ENCODE results near the gene CAPS. TPM values are rescaled to one million over a fixed set of nuclear protein-coding genes. Genes with fewer than 3 reads are reported as not detected.

The CAPS gene
- polyA plus RNA-seq, 1 donor (not counting 4 experiments of a cell fraction or from before 2014, with no cell fraction given), result 2.7 TPM

GRCh38 chr19:5936292-5936592, 22.2 kb downstream of the CAPS start:
- H3K27me3 ChIP-seq (ENCODE audit: control insufficient read depth, extremely low read depth, insufficient read depth, low read length), result no peaks in the 10 kb centered on the region
- no peaks in the 10 kb centered on the region for H3K9me3 ChIP-seq (ENCODE audit: control insufficient read depth, low read depth, low read length)
- no peak overlapping the region for H3K9ac ChIP-seq (ENCODE audit: control insufficient read depth, extremely low read depth, insufficient read depth, low read length)
- TF ChIP-seq, protein P1, sequence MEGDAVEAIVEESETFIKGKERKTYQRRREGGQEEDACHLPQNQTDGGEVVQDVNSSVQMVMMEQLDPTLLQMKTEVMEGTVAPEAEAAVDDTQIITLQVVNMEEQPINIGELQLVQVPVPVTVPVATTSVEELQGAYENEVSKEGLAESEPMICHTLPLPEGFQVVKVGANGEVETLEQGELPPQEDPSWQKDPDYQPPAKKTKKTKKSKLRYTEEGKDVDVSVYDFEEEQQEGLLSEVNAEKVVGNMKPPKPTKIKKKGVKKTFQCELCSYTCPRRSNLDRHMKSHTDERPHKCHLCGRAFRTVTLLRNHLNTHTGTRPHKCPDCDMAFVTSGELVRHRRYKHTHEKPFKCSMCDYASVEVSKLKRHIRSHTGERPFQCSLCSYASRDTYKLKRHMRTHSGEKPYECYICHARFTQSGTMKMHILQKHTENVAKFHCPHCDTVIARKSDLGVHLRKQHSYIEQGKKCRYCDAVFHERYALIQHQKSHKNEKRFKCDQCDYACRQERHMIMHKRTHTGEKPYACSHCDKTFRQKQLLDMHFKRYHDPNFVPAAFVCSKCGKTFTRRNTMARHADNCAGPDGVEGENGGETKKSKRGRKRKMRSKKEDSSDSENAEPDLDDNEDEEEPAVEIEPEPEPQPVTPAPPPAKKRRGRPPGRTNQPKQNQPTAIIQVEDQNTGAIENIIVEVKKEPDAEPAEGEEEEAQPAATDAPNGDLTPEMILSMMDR (optimal IDR thresholded peaks at IDR 0.05 in 1 of 3, IDR thresholded peaks at IDR 0.05 in 1 of 3, conservative IDR thresholded peaks at IDR 0.05 in 1 of 3; ENCODE audit: extremely low read depth in 1 of 3, insufficient read depth in 2 of 3, low read length in 3 of 3), result no peak
- no peak for TF ChIP-seq EZH2 (IDR thresholded peaks at IDR 0.05; ENCODE audit: low read length)
- dilution Hi-C loops (cut with MboI; ENCODE audit: extremely low pct_ligation_motif_present, low sequenced_read_pairs), result no loop called here
- H3K27ac ChIP-seq (ENCODE audit: control insufficient read depth, insufficient read depth, low read length), result no peak overlapping the region
- H4K20me1 ChIP-seq (ENCODE audit: control insufficient read depth, extremely low read depth, insufficient read depth, low read length), result no peaks in the 10 kb centered on the region
- H3K79me2 ChIP-seq (ENCODE audit: control insufficient read depth, insufficient read depth, low read length), result peaks cover 2% of the 10 kb centered on the region
- no peak overlapping the region for H2AFZ ChIP-seq (ENCODE audit: control insufficient read depth, low read length)
- no peak overlapping the region for H3K4me2 ChIP-seq (ENCODE audit: control insufficient read depth, extremely low read depth, insufficient read depth, low read depth, low read length)
- H3K4me3 ChIP-seq (ENCODE audit: control insufficient read depth in 2 of 3, extremely low read depth in 1 of 3, insufficient read depth in 2 of 3, low read depth in 1 of 3, low read length in 3 of 3), result no peak overlapping the region
- no peaks in the 10 kb centered on the region for H3K9me1 ChIP-seq (ENCODE audit: control insufficient read depth, extremely low read depth, insufficient read depth, low read length)
- H3K4me1 ChIP-seq (ENCODE audit: control insufficient read depth, extremely low read depth, insufficient read depth, low read length), result no peaks in the 10 kb centered on the region
- no peak for DNase-seq (ENCODE audit: low read depth, low spot score)
- peaks cover 32 to 59% of the 10 kb centered on the region in 2 experiments for H3K36me3 ChIP-seq (ENCODE audit: control insufficient read depth in 2 of 2, extremely low read depth in 1 of 2, insufficient read depth in 2 of 2, low read length in 2 of 2)
- FAIRE-seq, result no peak

DNA sequence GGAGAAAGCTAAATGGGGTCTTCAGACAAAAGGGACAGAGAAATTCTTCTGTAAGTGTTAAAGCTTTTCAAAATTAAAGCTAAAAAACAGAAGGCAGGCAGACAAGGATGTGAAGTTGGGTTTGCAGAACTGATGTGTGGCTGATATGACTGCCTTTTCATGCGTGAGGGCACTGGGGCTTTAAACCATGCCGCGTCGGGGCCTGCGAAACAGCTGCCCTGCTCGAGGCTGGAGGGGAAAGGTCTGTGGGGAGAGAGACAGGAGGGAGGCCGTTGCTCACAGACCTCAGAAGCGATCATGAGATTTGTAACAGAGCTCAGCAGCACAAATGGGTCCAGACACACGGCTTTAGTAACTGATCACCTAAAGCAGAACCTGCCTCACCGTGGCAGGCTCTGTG, 23.5 kb downstream of the CAPS start:
- Histone ChIP-seq H3K9ac (ENCODE audit: control insufficient read depth, extremely low read depth, insufficient read depth, low read length) (no peak overlapping the region), H3K4me3 (ENCODE audit: control insufficient read depth in 2 of 3, extremely low read depth in 1 of 3, insufficient read depth in 2 of 3, low read depth in 1 of 3, low read length in 3 of 3) (no peak overlapping the region), H3K27ac (ENCODE audit: control insufficient read depth, insufficient read depth, low read length) (no peak overlapping the region), H3K36me3 (ENCODE audit: control insufficient read depth in 2 of 2, extremely low read depth in 1 of 2, insufficient read depth in 2 of 2, low read length in 2 of 2) (peaks cover 30 to 54% of the 10 kb centered on the region in 2 experiments), H3K79me2 (ENCODE audit: control insufficient read depth, insufficient read depth, low read length) (peaks cover 6% of the 10 kb centered on the region), H3K9me3 (ENCODE audit: control insufficient read depth, low read depth, low read length) (no peaks in the 10 kb centered on the region), H3K4me2 (ENCODE audit: control insufficient read depth, extremely low read depth, insufficient read depth, low read depth, low read length) (no peak overlapping the region), H4K20me1 (ENCODE audit: control insufficient read depth, extremely low read depth, insufficient read depth, low read length) (peaks cover under 1% of the 10 kb centered on the region), H3K4me1 (ENCODE audit: control insufficient read depth, extremely low read depth, insufficient read depth, low read length) (no peaks in the 10 kb centered on the region), H2AFZ (ENCODE audit: control insufficient read depth, low read length) (no peak overlapping the region), H3K9me1 (ENCODE audit: control insufficient read depth, extremely low read depth, insufficient read depth, low read length) (no peaks in the 10 kb centered on the region), H3K27me3 (ENCODE audit: control insufficient read depth, extremely low read depth, insufficient read depth, low read length) (no peaks in the 10 kb centered on the region)
- dilution Hi-C loops (cut with MboI; ENCODE audit: extremely low pct_ligation_motif_present, low sequenced_read_pairs), result no loop called here
- FAIRE-seq, result no peak
- DNase-seq (ENCODE audit: low read depth, low spot score), result no peak
- TF ChIP-seq EZH2 (IDR thresholded peaks at IDR 0.05; ENCODE audit: low read length), result no peak
- TF ChIP-seq, protein P1 (optimal IDR thresholded peaks at IDR 0.05 in 1 of 3, IDR thresholded peaks at IDR 0.05 in 1 of 3, conservative IDR thresholded peaks at IDR 0.05 in 1 of 3; ENCODE audit: extremely low read depth in 1 of 3, insufficient read depth in 2 of 3, low read length in 3 of 3), result no peak

All from keratinocyte (primary cell).